GM18907 (cell line): Measurements from ENCODE around the gene ZSCAN21.

Experiments used
- ATAC-seq: cut with Tn5 transposase; IDR thresholded peaks from one replicate; pipeline ENCODE4 v1.9.1; 2021; ENCODE audit warnings: mild to moderate bottlenecking, moderate library complexity; ENCODE audit not compliant: unreplicated experiment

The ZSCAN21 gene

DNA sequence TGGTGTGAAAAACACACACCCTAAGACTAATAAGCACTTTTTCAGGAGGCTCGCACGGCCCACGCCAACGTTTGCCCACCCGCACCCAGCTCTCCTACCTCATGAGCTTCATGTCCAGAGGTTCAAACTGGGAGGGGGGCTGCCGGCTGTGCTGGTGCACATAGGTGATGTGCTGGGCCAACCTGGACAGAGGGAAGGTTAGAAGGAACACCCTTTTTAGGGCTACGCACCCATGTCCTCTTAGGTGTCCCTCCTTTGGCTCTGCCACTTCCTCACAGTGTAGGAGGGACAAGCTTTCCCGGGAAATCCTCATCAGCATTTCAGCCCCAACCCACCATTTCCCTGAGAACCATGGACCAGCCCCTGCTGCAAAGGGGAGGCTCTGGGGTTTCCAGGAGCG, 45.7 kb downstream of the ZSCAN21 start:
- no peak for ATAC-seq

DNA sequence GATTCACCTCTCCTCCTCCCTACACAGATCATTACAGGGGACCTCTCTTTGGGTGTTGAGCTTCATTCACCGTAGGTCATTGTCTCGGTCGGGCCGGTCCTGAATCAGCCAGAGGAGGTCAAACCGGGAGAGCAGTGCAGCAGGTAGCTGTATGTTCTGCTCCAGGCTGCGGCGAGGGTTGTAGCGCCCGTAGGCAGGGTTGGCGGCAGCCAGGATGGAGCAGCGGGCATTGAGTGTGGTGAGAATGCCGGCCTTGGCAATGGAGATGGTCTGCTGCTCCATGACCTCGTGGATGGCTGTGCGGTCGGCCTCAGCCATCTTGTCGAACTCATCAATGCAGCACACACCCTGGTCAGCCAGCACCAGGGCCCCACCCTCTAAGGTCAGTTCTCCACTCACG, 46.1 kb downstream of the ZSCAN21 start:
- no peak for ATAC-seq

DNA sequence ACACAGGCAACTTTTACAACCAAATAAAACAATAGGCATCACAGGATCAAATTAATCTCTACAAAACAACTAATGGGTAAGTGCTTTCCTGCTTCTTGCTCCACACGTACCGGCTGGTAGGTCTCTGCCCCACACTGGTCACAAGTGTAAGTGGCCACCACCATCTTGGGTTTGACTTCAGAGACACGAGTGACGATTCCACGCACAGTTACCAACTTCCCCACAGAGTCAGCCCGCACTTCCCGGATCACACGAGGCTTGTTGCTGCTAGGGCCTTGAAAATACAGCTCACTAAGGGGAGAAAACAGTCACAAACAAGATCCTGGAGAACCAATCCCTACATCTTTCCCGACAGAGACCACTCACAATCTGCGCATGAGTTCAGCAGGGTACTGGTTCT, 49.3 kb downstream of the ZSCAN21 start:
- no peak for ATAC-seq

DNA sequence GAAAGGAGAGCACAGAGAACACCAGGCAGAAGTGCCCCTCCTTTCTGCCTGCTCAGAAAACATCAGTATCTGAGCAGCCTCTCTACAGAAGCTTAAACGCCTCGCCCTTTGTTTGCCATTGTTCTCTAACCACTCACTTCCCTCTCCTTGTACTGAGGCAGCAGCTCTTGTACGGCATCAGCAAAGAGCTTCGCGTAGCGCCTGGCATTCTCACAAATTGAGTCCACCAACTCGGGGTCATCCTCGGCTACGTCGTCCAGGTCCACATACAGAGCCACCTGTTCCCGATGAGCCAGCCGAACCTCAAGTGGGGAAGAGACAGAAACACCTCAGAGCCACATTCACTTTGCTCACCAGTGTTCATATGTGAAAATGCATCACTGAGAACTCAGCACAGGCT, 49.9 kb downstream of the ZSCAN21 start:
- ATAC-seq, result no peak

DNA sequence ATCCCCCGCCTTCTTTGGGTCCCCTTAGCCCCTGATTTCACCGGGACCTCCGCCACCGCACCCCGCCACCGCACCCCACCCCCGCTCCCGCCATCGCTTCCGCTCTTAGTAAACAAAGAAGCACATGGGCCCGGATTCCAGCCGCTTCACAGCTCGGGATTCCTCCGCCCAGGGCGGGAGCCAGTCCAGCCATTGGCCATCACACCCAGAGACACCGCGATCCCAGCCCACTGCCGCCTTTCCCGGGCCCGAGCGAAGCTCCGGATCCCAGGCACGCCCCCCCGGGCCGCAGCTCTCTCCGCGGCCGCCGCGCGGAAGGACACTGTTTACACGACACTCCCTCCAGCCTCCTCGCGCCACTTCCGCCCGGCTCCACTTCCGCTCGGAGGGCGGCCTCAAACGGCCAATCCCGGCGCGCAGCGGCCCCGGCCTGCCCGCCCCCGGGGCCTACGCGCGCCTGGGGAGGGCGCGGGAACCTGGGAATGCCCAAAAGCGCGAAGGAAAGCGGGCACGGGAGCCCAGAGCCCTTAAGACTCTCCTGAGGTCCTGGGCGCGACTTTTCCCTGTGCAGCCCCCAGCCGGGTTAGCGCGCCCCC, 50.9 kb downstream of the ZSCAN21 start:
- peak; percentile 67 for ATAC-seq

DNA sequence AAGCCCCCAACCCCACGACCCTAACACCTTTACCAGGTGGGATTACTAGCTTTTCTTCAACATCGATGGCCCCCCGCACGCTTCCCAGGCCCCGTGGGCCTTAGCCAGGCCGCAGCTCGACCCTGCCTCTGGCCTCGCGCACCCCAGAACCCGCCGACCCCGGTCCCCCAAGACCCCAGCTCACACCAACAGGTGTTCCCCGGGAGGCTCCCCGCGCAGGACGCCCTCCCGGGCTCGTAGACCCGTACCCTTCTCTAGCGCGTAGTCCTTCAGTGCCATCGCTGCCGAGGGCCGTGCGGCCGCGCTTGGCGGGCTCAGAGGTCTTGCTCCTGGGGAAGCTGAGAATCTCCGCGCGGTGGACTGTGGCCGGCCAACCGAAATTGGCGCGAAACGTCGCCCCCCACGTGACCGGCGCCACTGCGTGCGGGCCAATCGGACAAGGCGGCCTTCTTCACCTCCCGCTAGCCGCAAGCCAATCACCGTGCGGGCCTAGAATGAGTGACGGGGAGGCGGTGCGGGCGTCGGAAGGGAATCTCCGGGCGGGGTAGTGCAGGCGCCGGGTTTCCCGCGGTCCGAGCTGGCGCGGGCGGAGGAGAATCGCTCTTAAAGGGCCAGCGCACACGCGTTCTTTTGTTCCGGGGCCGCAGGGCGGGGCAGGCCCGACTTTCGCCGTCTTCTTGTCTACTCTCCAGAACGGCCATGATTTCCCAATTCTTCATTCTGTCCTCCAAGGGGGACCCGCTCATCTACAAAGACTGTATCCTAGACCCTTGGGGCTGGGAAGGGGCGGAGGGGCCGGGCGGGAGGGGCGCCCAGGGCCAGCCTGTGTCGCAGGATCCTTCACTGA, 51.7 kb downstream of the ZSCAN21 start, which contains the start of the genes AP4M1 and MCM7:
Gene AP4M1 (plus strand): TSS at position 628 of the 847 bp plus-strand sequence. CDS start 72 bp downstream, at position 700.
Gene MCM7 (minus strand): TSS at position 382 of the 847 bp plus-strand sequence. CDS start 103 bp downstream, at position 279.
- peak; percentile 85 for ATAC-seq

DNA sequence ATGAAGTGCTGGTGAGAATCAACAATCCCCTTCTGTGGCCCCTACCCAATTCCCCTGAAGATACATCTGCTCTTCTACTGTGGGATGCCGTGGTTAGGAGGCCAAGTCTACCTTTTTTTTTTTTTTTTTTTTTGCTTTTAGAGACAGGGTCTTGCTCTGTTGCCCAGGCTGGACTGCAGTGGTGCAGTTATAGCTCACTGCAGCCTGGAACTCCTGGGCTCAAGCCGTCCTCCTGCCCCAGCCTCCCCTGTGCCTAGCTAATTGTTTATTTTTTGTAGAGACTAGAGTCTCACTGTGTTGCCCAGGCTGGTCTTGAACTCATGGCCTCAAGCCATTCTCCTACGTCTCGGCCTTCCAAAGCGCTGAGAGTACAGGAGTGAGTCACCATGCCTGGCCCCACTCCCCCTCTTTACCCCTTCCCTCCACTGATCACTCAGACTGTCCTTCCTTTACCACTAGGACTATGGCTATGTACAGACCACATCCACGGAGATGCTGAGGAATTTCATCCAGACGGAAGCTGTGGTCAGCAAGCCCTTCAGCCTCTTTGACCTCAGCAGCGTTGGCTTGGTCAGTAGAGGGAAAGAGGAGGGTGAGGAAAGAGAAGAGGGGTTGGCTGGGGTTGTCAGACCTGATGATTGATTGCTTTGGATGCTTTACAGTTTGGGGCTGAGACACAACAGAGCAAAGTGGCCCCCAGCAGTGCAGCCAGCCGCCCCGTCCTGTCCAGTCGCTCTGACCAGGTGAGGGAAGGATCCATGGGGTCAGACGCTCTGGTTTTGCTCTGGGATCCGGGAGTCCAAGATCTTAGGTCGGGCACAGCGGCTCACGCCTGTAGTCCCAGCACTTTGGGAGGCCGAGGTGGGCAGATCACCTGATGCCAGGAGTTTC, 53.6 kb downstream of the ZSCAN21 start:
- ATAC-seq, result no peak

DNA sequence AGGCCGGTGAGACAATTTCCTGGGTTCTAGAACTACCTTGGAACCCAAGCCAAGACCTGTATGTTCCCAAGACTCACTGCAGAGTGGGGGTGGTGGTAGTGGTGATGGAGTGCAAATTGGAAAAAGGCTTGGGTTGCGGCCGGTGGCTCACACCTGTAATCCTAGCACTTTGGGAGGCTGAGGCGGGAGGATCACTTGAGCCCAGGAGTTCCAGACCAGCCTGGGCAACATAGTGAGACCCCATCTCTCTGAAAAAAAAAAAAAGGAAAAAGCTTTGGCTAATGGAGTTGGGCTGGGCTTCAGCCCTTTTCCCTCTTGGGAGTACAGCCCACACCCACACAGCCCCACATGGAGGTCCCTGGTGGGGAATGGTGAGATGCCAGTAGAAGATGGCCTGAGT, 56.0 kb downstream of the ZSCAN21 start:
- ATAC-seq, result no peak

DNA sequence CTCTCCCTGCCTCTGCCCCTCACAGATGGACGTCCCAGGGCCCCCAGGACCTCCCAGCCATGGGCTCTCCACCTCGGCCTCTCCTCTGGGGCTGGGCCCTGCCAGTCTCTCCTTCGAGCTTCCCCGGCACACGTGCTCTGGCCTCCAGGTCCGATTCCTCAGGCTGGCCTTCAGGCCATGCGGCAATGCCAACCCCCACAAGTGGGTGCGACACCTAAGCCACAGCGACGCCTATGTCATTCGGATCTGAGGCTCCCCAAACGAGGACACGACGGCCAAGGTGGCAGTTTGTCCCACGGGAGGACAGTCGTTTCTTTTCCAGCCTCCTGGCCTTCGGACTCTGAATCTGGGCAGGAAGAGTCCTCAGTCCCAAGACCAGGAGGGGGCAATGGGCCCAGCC, 57.1 kb downstream of the ZSCAN21 start:
- no peak for ATAC-seq

DNA sequence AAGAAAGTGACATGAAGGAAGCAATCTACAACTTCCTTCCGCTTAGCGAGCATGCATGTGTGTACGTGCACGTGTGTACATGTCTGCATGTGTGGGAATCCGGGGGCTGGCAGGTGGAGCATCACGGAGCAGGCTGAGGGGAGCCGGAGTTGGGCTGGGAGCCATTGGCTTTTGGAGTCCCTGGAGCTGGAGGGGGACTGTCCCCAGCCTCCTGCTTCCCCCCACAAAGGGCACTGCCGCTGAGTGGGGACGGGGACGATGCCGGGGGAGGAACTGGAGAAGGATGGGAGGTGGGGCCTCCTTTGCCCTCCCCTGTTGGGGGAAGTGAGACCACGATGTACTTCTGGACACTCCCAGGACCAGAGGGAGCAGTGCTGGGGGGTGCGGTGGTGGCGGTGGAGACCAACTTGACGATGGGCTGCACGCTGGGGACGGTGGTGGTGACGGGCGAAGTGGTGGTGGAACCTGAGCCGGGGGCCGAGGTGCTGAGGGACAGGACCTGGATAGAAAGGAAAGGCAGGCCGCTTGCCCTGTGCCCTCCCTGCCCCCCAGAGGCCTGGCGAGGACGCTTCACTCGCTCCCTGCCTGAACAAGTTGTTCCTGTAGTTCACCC, 57.7 kb downstream of the ZSCAN21 start:
- ATAC-seq, result no peak

DNA sequence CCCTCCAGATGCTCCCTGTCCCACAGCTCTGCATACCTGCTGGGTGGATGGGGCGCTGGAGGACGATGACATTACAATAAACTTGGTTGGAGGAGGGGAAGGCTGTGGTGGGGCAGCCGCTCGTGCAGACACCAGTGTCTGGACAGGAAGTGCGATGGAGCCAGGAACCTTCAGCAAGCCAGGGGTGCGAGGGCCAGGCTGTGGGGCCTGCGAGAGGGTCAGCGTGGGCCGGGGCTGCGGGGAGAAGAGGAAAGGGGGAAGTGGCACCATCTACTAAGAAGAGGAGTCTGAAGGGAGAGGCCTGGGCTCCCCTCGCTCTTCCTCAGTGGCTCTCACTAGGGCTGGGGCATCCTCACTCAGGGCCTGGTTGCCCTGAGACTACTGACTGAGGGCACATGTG, 58.3 kb downstream of the ZSCAN21 start:
- ATAC-seq, result no peak

DNA sequence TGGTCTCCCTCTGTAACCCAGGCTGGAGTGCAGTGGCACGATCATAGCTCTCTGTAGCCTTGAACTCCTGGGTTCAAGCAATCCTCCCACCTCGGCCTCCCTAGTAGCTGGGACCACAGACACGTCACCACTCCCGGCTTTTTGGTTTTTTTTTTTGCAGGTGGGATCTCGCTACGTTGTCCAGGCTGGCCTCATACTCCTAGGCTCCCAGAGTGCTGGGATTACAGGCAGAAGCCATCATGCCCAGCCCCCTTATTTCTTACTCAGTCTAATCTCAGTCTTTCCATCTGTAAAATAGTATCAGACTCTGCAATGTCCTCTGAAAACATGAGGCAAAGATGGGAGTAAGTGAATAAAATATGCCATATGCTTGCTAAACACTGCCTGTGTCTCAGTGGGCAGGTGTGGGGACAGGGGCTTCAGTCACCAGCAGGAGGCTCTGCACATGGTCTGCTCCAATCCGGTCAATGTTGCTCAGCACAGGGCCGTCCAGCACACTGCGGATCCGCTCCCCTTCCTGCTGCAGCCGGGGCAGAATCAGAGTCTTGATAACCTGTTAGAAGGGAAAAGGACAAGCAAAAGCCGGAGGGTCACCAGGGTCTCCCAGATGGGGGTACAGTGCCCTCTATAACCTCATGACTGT, 60.1 kb downstream of the ZSCAN21 start:
- no peak for ATAC-seq

DNA sequence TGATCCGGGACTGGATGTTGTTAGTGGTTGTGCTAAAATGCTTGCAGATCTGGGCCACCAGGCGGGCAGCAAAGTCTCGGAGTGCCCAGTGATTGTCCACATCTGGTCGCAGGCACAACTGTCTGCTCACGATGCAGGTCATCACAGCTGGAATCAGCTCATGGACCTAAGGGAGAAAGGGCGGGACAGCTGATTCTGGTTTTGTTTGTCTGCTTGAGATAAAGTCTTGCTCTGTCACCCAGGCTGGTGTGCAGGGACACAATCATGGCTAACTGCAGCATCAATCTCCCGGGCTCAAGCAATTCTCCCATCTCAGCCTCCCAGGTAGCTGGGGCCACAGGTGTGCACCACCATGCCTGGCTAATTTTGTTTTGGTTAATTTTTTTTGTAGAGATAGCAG, 61.6 kb downstream of the ZSCAN21 start:
- ATAC-seq, result no peak

DNA sequence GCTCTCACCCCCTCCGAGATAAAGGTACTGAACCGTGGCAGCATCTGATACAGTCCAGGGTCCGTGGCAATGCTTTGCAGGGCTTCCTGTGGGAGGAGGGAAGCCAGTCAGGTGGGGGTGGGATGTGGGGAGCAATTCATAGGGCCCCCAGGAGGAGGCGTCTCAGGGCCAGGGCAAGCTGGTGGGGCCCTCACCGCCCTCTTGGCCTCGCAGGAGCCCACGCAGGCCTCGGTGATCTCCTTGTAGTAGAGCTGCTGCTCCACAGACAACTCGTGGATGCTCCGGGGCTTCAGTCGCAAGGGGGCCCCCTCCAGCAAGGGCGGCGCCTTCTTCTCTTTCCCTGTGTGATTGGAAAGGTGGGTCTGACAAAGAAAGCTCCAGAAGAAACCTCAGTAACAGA, 62.3 kb downstream of the ZSCAN21 start:
- no peak for ATAC-seq
